GM12874 (cell line): ENCODE data around the gene CCL19.

Experiments used
- CTCF ChIP-seq: IDR thresholded peaks from 2 replicates; pipeline ENCODE4 v1.5.1; 2011; ENCODE audit warnings: low read depth, mild to moderate bottlenecking, control low read depth, low read length, moderate library complexity; ENCODE audit not compliant: insufficient read depth

The CCL19 gene

DNA sequence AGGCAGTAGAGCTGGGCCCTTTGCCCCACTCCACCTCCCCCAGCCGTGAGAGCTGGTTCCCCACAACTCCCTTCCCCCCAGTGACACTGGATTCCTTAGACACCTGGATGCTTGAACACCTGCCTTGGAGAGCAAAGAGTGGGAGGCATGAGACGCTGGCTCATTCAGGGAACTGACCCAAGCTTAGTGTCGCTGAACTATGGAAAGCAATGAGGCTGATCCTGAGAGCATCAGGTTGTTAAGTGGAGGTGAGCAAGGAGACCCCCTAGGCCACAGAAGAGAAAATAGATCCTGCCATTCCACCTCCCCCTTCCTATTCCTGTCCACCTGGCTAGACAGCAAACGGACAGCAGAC is 2.0 kb downstream of the CCL19 start:
- no peak for TF ChIP-seq CTCF

GRCh38 chr9:34688329-34689115 is 2.6 kb downstream of the CCL19 start:
- TF ChIP-seq CTCF: no peak

GRCh38 chr9:34687276-34688030 is 3.6 kb downstream of the CCL19 start:
- no peak for TF ChIP-seq CTCF

GRCh38 chr9:34686732-34687131 is 4.3 kb downstream of the CCL19 start:
- no peak for TF ChIP-seq CTCF

GRCh38 chr9:34686231-34686630 is 4.8 kb downstream of the CCL19 start:
- TF ChIP-seq CTCF: no peak

- TF ChIP-seq CTCF: no peak
Measured at GRCh38 chr9:34685591-34685990, 5.5 kb downstream of the CCL19 start.

- no peak for TF ChIP-seq CTCF
Measured at GRCh38 chr9:34684816-34685215, 6.3 kb downstream of the CCL19 start.
